Gastroesophageal sphincter (tissue), 4 donors: ENCODE results near the gene JPH4. TPM values are rescaled to one million over a fixed set of nuclear protein-coding genes. Genes with fewer than 3 reads are reported as not detected.

Source experiments
- ATAC-seq: fragments of 150-250 bp; one replicate; pipeline ENCODE4 v1.9.1; 2016; ENCODE audit warnings: mild to moderate bottlenecking, moderate library complexity
- H3K27ac ChIP-seq, 4 donors: fragments of 200-600 bp; sonication (generic) in 3 of 4; 1 replicate in 3 of 4; 2 replicates in 1 of 4; pipeline ENCODE4 v1.5.1; 2016 to 2019
- H3K27me3 ChIP-seq: fragments of 200-600 bp; sonication (generic); one replicate; pipeline ENCODE4 v1.5.1; 2019
- H3K36me3 ChIP-seq, 2 donors: fragments of 200-600 bp; sonication (generic); one replicate each; pipeline ENCODE4 v1.5.1; 2019; ENCODE audit warnings: control low read depth in 1 of 2
- H3K4me1 ChIP-seq, 3 donors: fragments of 200-600 bp; sonication (generic); 1 replicate in 2 of 3; 2 replicates in 1 of 3; pipeline ENCODE4 v1.5.1; 2016 to 2019; ENCODE audit warnings: control low read depth in 2 of 3
- H3K4me3 ChIP-seq, 2 donors: fragments of 200-600 bp; sonication (generic); one replicate each; pipeline ENCODE4 v1.5.1; 2019; ENCODE audit warnings: mild to moderate bottlenecking in 1 of 2, moderate library complexity in 1 of 2
- H3K9me3 ChIP-seq, 3 donors: fragments of 200-600 bp; sonication (generic); one replicate each; pipeline ENCODE4 v1.5.1; 2017 to 2019; ENCODE audit warnings: control low read depth in 2 of 3
- EP300 ChIP-seq: sonication (generic); formaldehyde crosslinking; IDR thresholded peaks from one replicate; pipeline ENCODE4 v1.6.1; 2017; ENCODE audit warnings: antibody characterized with exemption, mild to moderate bottlenecking
- POLR2A ChIP-seq, 2 donors: fragments of 450-650 bp; IDR thresholded peaks; one replicate each; pipeline ENCODE4 v1.6.1; 2017; ENCODE audit warnings: antibody characterized with exemption in 2 of 2, mild to moderate bottlenecking in 2 of 2, moderate library complexity in 1 of 2
- POLR2AphosphoS5 ChIP-seq: sonication (generic); formaldehyde crosslinking; IDR thresholded peaks from one replicate; pipeline ENCODE4 v1.6.1; 2017; ENCODE audit warnings: antibody characterized with exemption
- WGBS, 2 donors: methylation state at CpG; one replicate each; pipeline ENCODE4 v1.1.5; 2018; ENCODE audit warnings: low coverage in 1 of 2; 5-methylcytosine and 5-hydroxymethylcytosine counted together
- total RNA-seq, 4 donors: library from RNA; depleted of rRNA; stranded (reverse); fragments of >200 nt; gene quantifications; one replicate each; pipeline ENCODE4 v1.1.0, GENCODE V29; 2016
- TF ChIP-seq, protein P1 (sequence below), 4 experiments: fragments of 200-600 bp in 2 of 4; fragments of 450-650 bp in 2 of 4; sonication (generic) in 1 of 4; IDR thresholded peaks; one replicate each; pipeline ENCODE4 v1.5.1; 2017 to 2019; ENCODE audit warnings: antibody characterized with exemption in 4 of 4, mild to moderate bottlenecking in 2 of 4, moderate library complexity in 2 of 4

Gene JPH4
- total RNA-seq, 4 donors from 2014 or later = 0.78 to 2.7 (median 1.5) TPM

DNA sequence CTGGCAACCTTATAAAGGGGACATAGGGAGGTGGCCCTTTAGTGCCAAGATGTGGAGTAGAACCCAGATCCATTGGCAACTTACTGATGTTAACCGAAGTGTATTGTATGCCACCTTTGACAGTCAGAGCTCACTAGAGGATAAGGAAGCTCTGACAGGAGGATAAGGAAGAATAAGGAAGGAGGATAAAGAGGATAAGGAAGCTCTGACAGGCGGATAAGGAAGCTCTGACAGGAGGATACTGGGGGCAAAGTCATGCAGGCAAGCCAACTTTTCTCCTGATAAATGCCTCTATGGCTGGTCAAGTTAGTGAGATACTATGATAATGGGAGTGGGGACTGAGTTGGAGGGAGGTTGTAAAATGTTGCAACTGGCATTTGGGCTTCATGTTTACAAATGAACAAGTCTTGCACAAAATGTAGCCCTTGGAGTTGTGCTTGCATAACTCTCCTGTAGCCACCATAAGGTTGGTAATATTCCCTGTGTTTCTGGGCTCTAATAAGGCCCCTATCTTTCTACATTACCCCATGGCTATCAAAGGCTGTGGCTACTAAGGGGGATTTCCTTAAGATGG lies 39.9 kb upstream of the JPH4 start:
- Histone ChIP-seq H3K4me1 (no peaks in the 10 kb centered on the region), H3K27me3 (peaks cover 31% of the 10 kb centered on the region), H3K9me3 (no peaks in the 10 kb centered on the region), H3K4me3 (no peak overlapping the region), H3K36me3 (no peaks in the 10 kb centered on the region), H3K27ac (no peak overlapping the region)
- no peak for ATAC-seq
- TF ChIP-seq POLR2A (IDR thresholded peaks at IDR 0.05) (no peak), EP300 (no peak), POLR2AphosphoS5 (no peak)
- TF ChIP-seq, protein P1, sequence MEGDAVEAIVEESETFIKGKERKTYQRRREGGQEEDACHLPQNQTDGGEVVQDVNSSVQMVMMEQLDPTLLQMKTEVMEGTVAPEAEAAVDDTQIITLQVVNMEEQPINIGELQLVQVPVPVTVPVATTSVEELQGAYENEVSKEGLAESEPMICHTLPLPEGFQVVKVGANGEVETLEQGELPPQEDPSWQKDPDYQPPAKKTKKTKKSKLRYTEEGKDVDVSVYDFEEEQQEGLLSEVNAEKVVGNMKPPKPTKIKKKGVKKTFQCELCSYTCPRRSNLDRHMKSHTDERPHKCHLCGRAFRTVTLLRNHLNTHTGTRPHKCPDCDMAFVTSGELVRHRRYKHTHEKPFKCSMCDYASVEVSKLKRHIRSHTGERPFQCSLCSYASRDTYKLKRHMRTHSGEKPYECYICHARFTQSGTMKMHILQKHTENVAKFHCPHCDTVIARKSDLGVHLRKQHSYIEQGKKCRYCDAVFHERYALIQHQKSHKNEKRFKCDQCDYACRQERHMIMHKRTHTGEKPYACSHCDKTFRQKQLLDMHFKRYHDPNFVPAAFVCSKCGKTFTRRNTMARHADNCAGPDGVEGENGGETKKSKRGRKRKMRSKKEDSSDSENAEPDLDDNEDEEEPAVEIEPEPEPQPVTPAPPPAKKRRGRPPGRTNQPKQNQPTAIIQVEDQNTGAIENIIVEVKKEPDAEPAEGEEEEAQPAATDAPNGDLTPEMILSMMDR (IDR thresholded peaks at IDR 0.05) = no peak
- 86 to 92% methylated on average over 2 of the region's 2 CpGs for WGBS, 2 donors

DNA sequence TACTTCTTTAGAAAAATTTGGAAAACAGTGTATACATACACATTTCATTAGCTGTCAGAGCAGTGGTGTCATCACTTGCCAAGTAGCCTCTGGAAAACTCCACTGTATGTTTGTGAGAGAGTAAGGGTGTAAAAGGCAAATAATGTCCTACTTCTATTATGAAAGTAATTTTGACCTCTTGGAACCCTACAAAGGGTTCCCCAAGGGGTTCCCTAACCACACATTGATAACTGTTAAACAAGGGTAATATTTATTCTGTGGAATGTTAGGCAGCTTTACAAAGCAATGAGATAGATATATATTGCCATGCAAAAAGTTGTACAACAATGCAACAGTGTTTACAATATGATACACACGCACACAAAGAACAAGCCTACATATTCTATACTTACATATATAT lies 38.9 kb upstream of the JPH4 start:
- Histone ChIP-seq H3K9me3 (no peaks in the 10 kb centered on the region), H3K27ac (no peak overlapping the region), H3K4me3 (no peak overlapping the region), H3K27me3 (peaks cover 31% of the 10 kb centered on the region), H3K4me1 (no peaks in the 10 kb centered on the region), H3K36me3 (no peaks in the 10 kb centered on the region)
- WGBS, 2 donors = 50 to 56% methylated on average over 1 of the region's 1 CpG
- no peak for ATAC-seq
- TF ChIP-seq POLR2A (IDR thresholded peaks at IDR 0.05) (no peak), POLR2AphosphoS5 (no peak), EP300 (no peak)
- TF ChIP-seq, protein P1 (IDR thresholded peaks at IDR 0.05) = no peak

DNA sequence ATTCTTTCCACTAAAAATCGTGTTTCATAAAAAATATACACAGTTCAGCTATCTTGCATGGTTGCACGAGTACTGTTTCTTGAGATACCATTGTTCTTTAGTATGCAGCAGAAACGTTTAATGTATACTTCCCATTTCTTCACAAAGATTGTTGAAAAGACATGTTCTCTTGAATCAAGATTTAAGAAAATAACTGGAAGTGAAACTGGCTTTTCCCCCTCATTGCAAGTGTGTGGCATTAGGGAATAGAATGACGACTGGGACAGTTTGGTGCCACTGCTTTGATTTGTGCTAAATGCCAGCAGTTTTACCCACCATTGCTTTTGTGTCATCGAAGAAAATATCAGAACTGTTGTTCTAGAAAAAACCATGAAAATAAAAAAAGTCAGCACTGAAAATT lies 37.3 kb upstream of the JPH4 start:
- Histone ChIP-seq H3K4me3 (no peak overlapping the region), H3K27ac (no peak overlapping the region), H3K27me3 (peaks cover 30% of the 10 kb centered on the region), H3K4me1 (no peaks in the 10 kb centered on the region), H3K9me3 (no peaks in the 10 kb centered on the region), H3K36me3 (no peaks in the 10 kb centered on the region)
- TF ChIP-seq POLR2A (IDR thresholded peaks at IDR 0.05) (no peak), EP300 (no peak), POLR2AphosphoS5 (no peak)
- TF ChIP-seq, protein P1 (IDR thresholded peaks at IDR 0.05) = no peak
- WGBS, 2 donors = 41 to 60% methylated on average over 5 of the region's 5 CpGs
- no peak for ATAC-seq

DNA sequence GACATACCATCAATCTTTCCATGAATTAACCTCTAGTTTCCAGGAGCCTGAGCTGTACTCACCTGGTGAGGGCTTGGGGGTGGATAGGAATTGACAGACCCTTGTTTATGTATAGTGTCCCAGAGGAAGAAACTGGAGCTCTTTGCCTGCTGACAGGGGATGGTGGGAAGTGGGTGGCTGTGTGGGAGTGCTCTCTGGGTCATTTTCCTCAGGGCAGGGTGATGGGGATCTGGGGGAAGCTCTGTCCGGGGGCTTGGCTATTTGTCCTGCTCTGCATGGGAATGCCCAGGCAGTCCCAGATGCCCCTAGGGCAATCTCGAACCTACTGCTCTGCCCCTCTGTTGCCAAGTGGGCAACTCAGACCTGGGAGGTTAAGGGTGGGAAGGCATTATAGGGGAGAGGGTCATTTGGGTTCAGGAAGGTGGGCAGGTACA lies 35.8 kb upstream of the JPH4 start:
- H3K9me3 ChIP-seq = no peaks in the 10 kb centered on the region
- ATAC-seq = no peak
- TF ChIP-seq POLR2AphosphoS5 (no peak), EP300 (no peak), POLR2A (IDR thresholded peaks at IDR 0.05) (no peak)
- TF ChIP-seq, protein P1 (IDR thresholded peaks at IDR 0.05) = no peak
- no peaks in the 10 kb centered on the region for H3K36me3 ChIP-seq
- peaks cover 24% of the 10 kb centered on the region for H3K27me3 ChIP-seq
- WGBS, 2 donors = 20 to 31% methylated on average over 2 of the region's 2 CpGs
- H3K4me3 ChIP-seq = no peak overlapping the region
- no peaks in the 10 kb centered on the region for H3K4me1 ChIP-seq
- H3K27ac ChIP-seq = no peak overlapping the region

DNA sequence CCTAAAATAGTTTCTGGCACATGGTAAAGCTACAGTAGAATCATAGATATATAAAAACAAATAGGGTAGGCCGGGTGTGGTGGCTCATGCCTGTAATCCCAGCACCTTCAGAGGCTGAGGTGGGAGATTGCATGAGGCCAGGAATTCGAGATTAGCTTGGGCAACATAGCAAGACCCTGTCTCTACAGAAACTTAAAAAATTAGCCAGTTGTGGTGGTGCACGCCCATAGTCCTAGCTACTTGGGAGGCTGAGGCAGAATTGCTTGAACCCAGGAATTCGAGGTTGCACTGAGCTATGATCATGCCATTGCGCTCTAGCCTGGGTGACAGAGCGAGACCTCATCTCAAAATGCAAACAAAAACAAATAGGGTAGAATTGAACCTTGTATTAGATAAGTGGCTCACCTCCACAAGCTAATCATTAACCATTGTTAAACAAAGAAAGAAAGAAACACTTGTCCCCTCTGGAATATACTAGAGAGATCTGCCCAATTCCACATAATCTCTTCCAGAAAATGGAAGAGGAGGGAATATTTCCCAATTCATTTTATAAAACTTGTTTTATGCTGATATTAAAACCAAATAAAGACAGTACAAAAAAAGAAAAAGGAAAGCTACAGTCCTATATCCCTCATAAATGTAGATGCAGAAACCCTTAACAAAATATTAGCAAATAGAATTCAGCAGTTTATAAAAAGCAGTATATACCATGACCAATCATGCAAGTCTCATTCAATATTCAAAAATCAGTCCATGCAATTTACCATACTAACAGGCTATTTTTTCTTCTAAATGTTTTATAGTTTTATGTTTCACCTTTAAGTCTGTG lies 34.9 kb upstream of the JPH4 start:
- Histone ChIP-seq H3K36me3 (no peaks in the 10 kb centered on the region), H3K4me3 (no peak overlapping the region), H3K27me3 (peaks cover 21% of the 10 kb centered on the region), H3K4me1 (no peaks in the 10 kb centered on the region), H3K27ac (no peak overlapping the region), H3K9me3 (no peaks in the 10 kb centered on the region)
- TF ChIP-seq, protein P1 (IDR thresholded peaks at IDR 0.05) = no peak
- TF ChIP-seq POLR2AphosphoS5 (no peak), POLR2A (IDR thresholded peaks at IDR 0.05) (no peak), EP300 (no peak)
- no peak for ATAC-seq
- 77 to 93% methylated on average over 4 to 6 of the region's 6 CpGs for WGBS, 2 donors
